K562 (cell line): ENCODE measurements around the gene HK1. TPM values are rescaled to one million over a fixed set of nuclear protein-coding genes. Genes with fewer than 3 reads are reported as not detected.

ENCODE experiments used
- ATAC-seq: fragments of 200-7000 bp; cut with Tn5 transposase; 3 replicates; pipeline ENCODE4 v1.9.1; 2020; ENCODE audit warnings: moderate library complexity
- BruUV-seq: library from RNA; stranded (reverse); fragments of 400-500 nt; replicated peaks from 2 replicates; lab custom pipeline; 2021; lab: Mats Ljungman, UMichigan
- CTCF ChIA-PET: fragments of 300-600 bp; formaldehyde crosslinking; extraction: SDS; loops from one replicate; lab custom pipeline; 2021; ENCODE audit warnings: low intra/inter-chr PET ratio; lab: Yijun Ruan, JAX
- POLR2A ChIA-PET: fragments of 300-600, 350-650 bp; sonication (Branson Sonifier 250); formaldehyde crosslinking; extraction: SDS; loops from one replicate; lab custom pipeline; 2021; ENCODE audit warnings: antibody characterized with exemption, inconsistent platforms; lab: Yijun Ruan, JAX
- DNase-seq, 4 experiments: peaks; one replicate each; pipeline versions ENCODE4 v3.0.0 to v3.0.0-alpha.2; 2011 to 2018; ENCODE audit warnings: low spot score in 3 of 4, mixed read lengths in 3 of 4; ENCODE audit errors: extremely low read depth in 1 of 4
- FAIRE-seq: peaks from 2 replicates; lab custom pipeline; 2011; peaks lifted over from hg19 to GRCh38; lab: Jason Lieb, UNC
- H2AFZ ChIP-seq: 2 replicates; pipeline ENCODE4 v1.6.0; 2011; ENCODE audit warnings: low read depth, low read length, control low read depth, inconsistent platforms
- H3K27ac ChIP-seq: fragments of 200-600 bp; 3 replicates; pipeline ENCODE4 v1.8.0; 2011; ENCODE audit warnings: low read depth, mild to moderate bottlenecking, control low read depth, inconsistent platforms, low read length, moderate library complexity, mixed read lengths; ENCODE audit errors: extremely low read depth
- H3K27me3 ChIP-seq, 2 experiments: fragments of 300-600 bp in 1 of 2; 2 replicates in 1 of 2; 3 replicates in 1 of 2; pipeline versions ENCODE4 v1.6.0 to v1.8.0; 2011; ENCODE audit warnings: inconsistent platforms in 2 of 2, low read length in 2 of 2, mild to moderate bottlenecking in 1 of 2, mixed read lengths in 1 of 2, moderate library complexity in 1 of 2; ENCODE audit not compliant: control insufficient read depth in 2 of 2, insufficient read depth in 2 of 2
- H3K36me3 ChIP-seq: fragments of 300-600 bp; 3 replicates; pipeline ENCODE4 v1.8.0; 2011; ENCODE audit warnings: mild to moderate bottlenecking, low read length, inconsistent platforms; ENCODE audit not compliant: control insufficient read depth, insufficient read depth
- H3K4me1 ChIP-seq, 2 experiments: fragments of 200-600 bp in 1 of 2; replicated peaks in 1 of 2; 2 replicates in 1 of 2; 3 replicates in 1 of 2; pipeline versions ENCODE4 v1.5.1 to v1.8.0; 2011; ENCODE audit warnings: inconsistent platforms in 2 of 2, low read length in 2 of 2, mild to moderate bottlenecking in 1 of 2, mixed read lengths in 1 of 2, moderate library complexity in 1 of 2; ENCODE audit not compliant: control insufficient read depth in 2 of 2, insufficient read depth in 2 of 2
- H3K4me2 ChIP-seq: 2 replicates; pipeline ENCODE4 v1.6.1; 2011; ENCODE audit warnings: low read length, control low read depth, inconsistent platforms, mixed read lengths; ENCODE audit not compliant: insufficient read depth
- H3K4me3 ChIP-seq: fragments of 200-600 bp; sonication (generic), shearing (Covaris generic); 2 replicates; pipeline ENCODE4 v1.5.1; 2016; ENCODE audit warnings: control low read depth, inconsistent platforms
- H3K79me2 ChIP-seq: fragments of 200-600 bp; 3 replicates; pipeline ENCODE4 v1.8.0; 2011; ENCODE audit warnings: low read length, inconsistent platforms; ENCODE audit not compliant: control insufficient read depth, insufficient read depth
- H3K9ac ChIP-seq, 2 experiments: 2 replicates each; pipeline versions ENCODE4 v1.6.0 to v1.6.1; 2011; ENCODE audit warnings: low read depth in 2 of 2, low read length in 2 of 2, control low read depth in 1 of 2, inconsistent platforms in 1 of 2, mild to moderate bottlenecking in 1 of 2, mixed read lengths in 1 of 2; ENCODE audit not compliant: insufficient read depth in 1 of 2
- H3K9me1 ChIP-seq: one replicate; pipeline ENCODE4 v1.6.0; 2011; ENCODE audit warnings: inconsistent platforms, mild to moderate bottlenecking, low read length, moderate library complexity; ENCODE audit not compliant: control insufficient read depth, insufficient read depth
- H3K9me3 ChIP-seq: replicated peaks from 2 replicates; pipeline ENCODE4 v1.5.1; 2011; ENCODE audit warnings: low read depth, low read length, inconsistent platforms; ENCODE audit not compliant: control insufficient read depth, insufficient read depth
- H4K20me1 ChIP-seq: replicated peaks from 2 replicates; pipeline ENCODE4 v1.6.1; 2011; ENCODE audit warnings: low read length, inconsistent platforms, mixed read lengths; ENCODE audit not compliant: control insufficient read depth, insufficient read depth
- CHAMP1 ChIP-seq: fragments of 450-650 bp; IDR thresholded peaks from 2 replicates; pipeline ENCODE4 v1.6.1; 2016; ENCODE audit warnings: mild to moderate bottlenecking
- PTTG1 ChIP-seq: fragments of 450-650 bp; IDR thresholded peaks from 2 replicates; pipeline ENCODE4 v1.6.1; 2016; ENCODE audit warnings: low read depth, mild to moderate bottlenecking, missing genetic modification characterization, missing compliant biosample characterization
- SPI1 ChIP-seq: IDR thresholded peaks from 2 replicates; pipeline ENCODE4 v1.6.1; 2011; ENCODE audit warnings: low read depth, low read length, control low read depth, borderline replicate concordance
- ZNF121 ChIP-seq: sonication (generic); formaldehyde crosslinking; conservative IDR thresholded peaks from 2 replicates; pipeline ENCODE4 v1.8.0; 2022; ENCODE audit warnings: missing genetic modification reagents
- WGBS: fragments of 100-300 bp; shearing (Covaris generic); methylation state at CpG from one replicate; pipeline ENCODE4 v1.1.6; 2016; ENCODE audit warnings: low coverage, mixed read lengths; ENCODE audit not compliant: insufficient coverage; ENCODE audit errors: missing lambda C conversion rate; 5-methylcytosine and 5-hydroxymethylcytosine counted together
- in situ Hi-C: fragments of 300-500 bp; cut with MboI; formaldehyde crosslinking; loops from 4 replicates; pipeline ENCODE4 v1.15.0; 2018; ENCODE audit warnings: inconsistent platforms, mixed read lengths
- intact Hi-C: fragments of 100-400 bp; cut with micrococcal nuclease; formaldehyde crosslinking; loops from 2 replicates; pipeline ENCODE4 v1.14.2; 2022
- polyA plus RNA-seq, 8 experiments: library from polyadenylated mRNA; depleted of rRNA in 4 of 8; stranded (reverse) in 5 of 8; unstranded in 3 of 8; fragments of >200 nt; fragmentation: Nextera tagmentation in 2 of 8; fragmentation: Illumina TruSeq in 1 of 8; extraction: Ambion mirVana in 2 of 8; extraction: Trizol in 1 of 8; gene quantifications; 2 replicates each; pipeline versions ENCODE4 v1.2.1 to v1.2.3, GENCODE V29; 2011 to 2014; ENCODE audit warnings: inconsistent platforms in 1 of 8, missing spikeins in 1 of 8
- total RNA-seq, 7 experiments: library from RNA; depleted of rRNA in 6 of 7; stranded (reverse); fragments of >200 nt in 6 of 7; fragmentation: Illumina TruSeq in 2 of 7; extraction: Trizol in 2 of 7; gene quantifications; 2 replicates each; pipeline versions ENCODE4 v1.2.1 to v1.2.3, GENCODE V29; 2011 to 2021; ENCODE audit warnings: low replicate concordance in 1 of 7
- TF ChIP-seq, protein P1 (sequence below), 2 experiments: IDR thresholded peaks; 2 replicates each; pipeline ENCODE4 v1.6.1; 2011; ENCODE audit warnings: borderline replicate concordance in 1 of 2, control low read depth in 1 of 2, low read depth in 1 of 2, low read length in 1 of 2, mild to moderate bottlenecking in 1 of 2, mixed read lengths in 1 of 2, moderate library complexity in 1 of 2; ENCODE audit not compliant: insufficient read depth in 1 of 2, insufficient read length in 1 of 2, poor library complexity in 1 of 2, severe bottlenecking in 1 of 2; ENCODE audit errors: extremely low read depth in 1 of 2

Gene HK1
- total and polyA plus RNA-seq, 9 of the 15 experiments (the other 6 are each of a cell fraction or from before 2014, with no cell fraction given) = 29.2 to 444 (median 193) TPM

DNA sequence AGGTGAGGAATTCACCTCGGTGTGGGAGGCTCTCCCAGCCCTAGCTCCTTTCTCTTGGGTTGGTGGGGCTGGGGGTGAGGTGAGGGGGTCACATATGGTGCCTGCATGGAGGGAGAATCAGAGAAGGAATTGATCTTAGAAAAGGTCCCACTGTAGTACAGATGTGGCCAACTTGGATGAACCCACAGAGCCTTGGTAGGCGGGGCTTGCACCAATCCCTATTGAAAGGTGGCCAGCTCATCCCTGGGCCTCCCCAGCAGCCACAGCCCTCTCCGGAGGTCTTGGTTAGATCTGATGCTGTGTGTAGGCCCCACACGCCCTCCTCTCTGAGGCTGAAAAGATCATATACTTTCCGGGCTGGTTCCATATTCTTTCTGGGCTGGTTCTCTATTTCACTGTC is 39.2 kb upstream of the HK1 start (continued):
- no peak for TF ChIP-seq CHAMP1
- TF ChIP-seq SPI1 = no peak
- no peak for TF ChIP-seq PTTG1 (tag)

DNA sequence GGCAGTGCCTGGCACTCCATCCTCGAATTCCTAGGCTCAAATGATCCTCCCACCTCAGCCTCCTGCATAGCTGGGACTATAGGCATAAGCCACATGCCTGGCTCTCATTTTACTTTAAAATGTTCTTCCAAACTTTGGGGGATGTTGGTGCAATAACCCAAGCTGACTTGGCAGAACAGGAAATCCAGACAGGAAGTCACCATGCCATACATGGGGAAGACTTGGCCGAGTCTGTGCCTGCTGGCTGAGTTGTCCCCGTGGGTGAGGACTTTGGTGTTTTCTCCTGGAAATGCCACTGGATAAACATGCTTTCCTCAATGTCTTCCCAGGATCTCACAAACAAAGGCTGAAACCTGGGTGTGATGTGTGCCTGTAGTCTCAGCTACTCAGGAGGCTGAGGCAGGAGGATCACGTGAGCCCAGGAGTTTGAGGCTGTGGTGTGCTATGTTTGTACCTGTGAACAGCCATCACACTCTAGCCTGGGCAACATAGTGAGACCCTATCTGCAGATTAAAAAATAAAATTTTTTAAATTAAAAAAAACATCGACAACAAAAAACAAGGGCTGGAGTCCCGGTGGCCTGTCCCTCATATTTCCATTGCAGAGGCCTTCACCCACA is 38.4 kb upstream of the HK1 start:
- DNase-seq (no peak), ATAC-seq (no peak), FAIRE-seq (no peak)
- no peaks in the 10 kb centered on the region for H3K27me3 ChIP-seq
- H4K20me1 ChIP-seq = no peaks in the 10 kb centered on the region
- H3K27ac ChIP-seq = no peak overlapping the region
- no TSS peak for BruUV-seq
- H3K79me2 ChIP-seq = no peaks in the 10 kb centered on the region
- H3K9ac ChIP-seq = peak overlapping the region in 1 of 2 experiments; percentile 21; a peak in 1 of 4 replicates
- in situ Hi-C loops = loop anchor here (25.0 kb wide), 1 partner anchor 397 kb away; the partner anchor contains the start of gene FAM241B
- H3K4me1 ChIP-seq = peaks cover 16 to 22% of the 10 kb centered on the region in 2 experiments; a peak in 4 of 5 replicates
- no peaks in the 10 kb centered on the region for H3K9me1 ChIP-seq
- no peaks in the 10 kb centered on the region for H3K9me3 ChIP-seq
- no peak overlapping the region for H3K4me3 ChIP-seq
- peak; percentile 76 for TF ChIP-seq ZNF121 (CRISPR knock-in tag)
- TF ChIP-seq, protein P1, sequence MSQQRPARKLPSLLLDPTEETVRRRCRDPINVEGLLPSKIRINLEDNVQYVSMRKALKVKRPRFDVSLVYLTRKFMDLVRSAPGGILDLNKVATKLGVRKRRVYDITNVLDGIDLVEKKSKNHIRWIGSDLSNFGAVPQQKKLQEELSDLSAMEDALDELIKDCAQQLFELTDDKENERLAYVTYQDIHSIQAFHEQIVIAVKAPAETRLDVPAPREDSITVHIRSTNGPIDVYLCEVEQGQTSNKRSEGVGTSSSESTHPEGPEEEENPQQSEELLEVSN (IDR thresholded peaks at IDR 0.05; ENCODE audit: borderline replicate concordance in 1 of 2, extremely low read depth in 1 of 2, insufficient read depth in 1 of 2, insufficient read length in 1 of 2, low read depth in 1 of 2, low read length in 1 of 2, poor library complexity in 1 of 2, severe bottlenecking in 1 of 2) = no peak
- ChIA-PET CTCF (interaction anchor here (0.5 kb wide), 1 partner anchor 168 kb away, joined by 3 read pairs; no protein-coding TSS in a partner anchor), POLR2A (interaction anchor here (0.6 to 2.6 kb wide), 7 partner anchors 28 to 263 kb away, joined by 3 to 14 read pairs (median 3); no protein-coding TSS in a partner anchor)
- no peaks in the 10 kb centered on the region for H3K36me3 ChIP-seq
- intact Hi-C loops = loop anchor here (10.0 kb wide), 1 partner anchor 395 kb away; the partner anchor contains the start of gene FAM241B
- whole genome bisulfite sequencing = 69% methylated on average over 6 of the region's 6 CpGs
- no peak overlapping the region for H3K4me2 ChIP-seq
- no peak overlapping the region for H2AFZ ChIP-seq
